ENCODE data around the gene PTPRA. TPM values are rescaled to one million over a fixed set of nuclear protein-coding genes. Genes with fewer than 3 reads are reported as not detected.

Gene PTPRA
- total and polyA plus RNA-seq, 10 of the 15 experiments (the other 5 are each of a cell fraction or from before 2014, with no cell fraction given) = 3.9 to 62.1 (median 34.6) TPM

DNA sequence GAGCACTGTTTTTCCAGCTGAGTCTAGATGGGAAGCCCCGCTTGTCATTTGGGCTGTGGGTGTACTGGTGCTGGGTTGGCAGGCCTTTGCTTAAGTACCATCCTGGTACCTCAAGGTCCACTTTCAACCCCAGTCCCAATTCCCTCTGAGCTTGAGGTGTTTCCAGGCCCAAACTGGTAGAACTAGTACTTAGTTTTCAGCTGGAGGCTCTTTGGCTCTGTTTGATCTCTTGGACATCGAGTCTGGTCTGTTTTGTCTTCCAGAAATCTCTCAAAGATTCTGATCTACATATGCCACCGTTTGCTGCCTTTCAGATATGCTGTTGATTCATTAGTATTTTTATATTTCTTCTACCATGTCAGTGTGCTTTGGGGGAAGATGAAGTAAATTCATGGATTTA is 108.4 kb downstream of the PTPRA start:
- intact Hi-C loops (cut with micrococcal nuclease; ENCODE audit: unreplicated experiment) = loop anchor here (5.0 kb wide), 1 partner anchor 109 kb away; the partner anchor contains the start of gene PTPRA
- CTCF ChIA-PET = no interaction called here
- WGBS (ENCODE audit: insufficient coverage, insufficient replicate concordance, low lambda C conversion rate, missing lambda C conversion rate) = 67% methylated on average over 3 of the region's 3 CpGs
- RAD21 ChIA-PET (ENCODE audit: unreplicated experiment) = no interaction called here
- TF ChIP-seq MXI1 (IDR thresholded peaks at IDR 0.05; ENCODE audit: low read depth, low read length) (no peak), NBN (IDR thresholded peaks at IDR 0.05) (no peak)
- no peak overlapping the region for H3K4me3 ChIP-seq
- BruUV-seq (replicated peaks) = no TSS peak
- no peak overlapping the region for H2AFZ ChIP-seq (ENCODE audit: control insufficient read depth, low read depth, low read length)
- no peaks in the 10 kb centered on the region for H4K20me1 ChIP-seq (ENCODE audit: control insufficient read depth, insufficient read depth)
- FAIRE-seq (no peak), DNase-seq (ENCODE audit: low read depth, low spot score) (no peak), ATAC-seq (no peak)
- in situ Hi-C loops (cut with MboI) = no loop called here
- no peaks in the 10 kb centered on the region for H3K9me3 ChIP-seq (replicated peaks; ENCODE audit: control insufficient read depth, insufficient read depth, low read length)
- POLR2A ChIA-PET = no interaction called here
- H3K9ac ChIP-seq (ENCODE audit: control insufficient read depth, insufficient read depth, low read length) = no peak overlapping the region
- no peaks in the 10 kb centered on the region; the same call in 1 of the 2 replicates for H3K79me2 ChIP-seq (ENCODE audit: control insufficient read depth, insufficient read depth, low read length)
- H3K36me3 ChIP-seq (ENCODE audit: control insufficient read depth in 2 of 2, insufficient read depth in 2 of 2, low read length in 1 of 2) = peaks cover 6 to 7% of the 10 kb centered on the region in 2 experiments
- peaks cover 20% of the 10 kb centered on the region for H3K4me1 ChIP-seq (ENCODE audit: control insufficient read depth, insufficient read depth, low read length)
- H3K4me2 ChIP-seq (ENCODE audit: control insufficient read depth, insufficient read depth) = no peak overlapping the region
- no peak overlapping the region for H3K27ac ChIP-seq (ENCODE audit: control insufficient read depth, insufficient read depth)
- H3K27me3 ChIP-seq (replicated peaks in 1 of 2; ENCODE audit: control insufficient read depth in 2 of 2, insufficient read depth in 2 of 2, low read length in 1 of 2) = no peaks in the 10 kb centered on the region
- SMC1A ChIA-PET (ENCODE audit: uncharacterized antibody, unreplicated experiment) = no interaction called here

DNA sequence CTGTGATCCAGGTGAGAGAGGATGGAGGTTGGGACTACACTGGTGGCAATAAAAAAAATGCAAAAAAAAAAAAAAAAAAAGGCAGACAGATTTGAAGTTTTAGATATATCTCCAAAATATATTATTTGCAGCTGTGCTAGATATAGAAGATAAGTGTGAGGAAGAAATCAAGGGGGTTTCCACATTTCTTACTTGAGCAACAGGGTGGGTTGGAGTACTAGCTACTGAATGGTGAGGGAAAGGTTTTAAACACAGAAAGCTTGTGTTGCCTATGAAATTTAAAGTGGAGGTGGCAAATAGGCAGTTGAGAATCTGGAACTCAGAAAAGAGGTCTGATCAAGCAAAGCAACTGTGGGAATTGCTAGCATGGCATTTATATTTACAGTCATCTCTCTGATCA is 110.2 kb downstream of the PTPRA start:
- in situ Hi-C loops (cut with MboI) (no loop called here), intact Hi-C loops (cut with micrococcal nuclease; ENCODE audit: unreplicated experiment) (loop anchor here (5.0 kb wide), 1 partner anchor 111 kb away; the partner anchor contains the start of gene PTPRA)
- peak overlapping the region; percentile 8; the same call in 1 of the 2 replicates for H3K9ac ChIP-seq (ENCODE audit: control insufficient read depth, insufficient read depth, low read length)
- ChIA-PET POLR2A (interaction anchor here (0.9 to 1.0 kb wide), 2 partner anchors 104 to 332 kb away, joined by 5 read pairs; no protein-coding TSS in a partner anchor), CTCF (interaction anchor here (0.8 to 2.8 kb wide), 3 partner anchors 14 to 118 kb away, joined by 3 to 18 read pairs (median 4); no protein-coding TSS in a partner anchor), RAD21 (ENCODE audit: unreplicated experiment) (interaction anchor here (0.8 to 2.2 kb wide), 5 partner anchors 17 to 104 kb away, joined by 3 to 7 read pairs (median 3); no protein-coding TSS in a partner anchor), SMC1A (ENCODE audit: uncharacterized antibody, unreplicated experiment) (interaction anchor here (0.6 to 1.7 kb wide), 9 partner anchors 12 to 900 kb away, joined by 3 to 6 read pairs (median 4); no protein-coding TSS in a partner anchor)
- H3K9me3 ChIP-seq (replicated peaks; ENCODE audit: control insufficient read depth, insufficient read depth, low read length) = no peaks in the 10 kb centered on the region
- FAIRE-seq (no peak), DNase-seq (ENCODE audit: low read depth, low spot score) (no peak), ATAC-seq (peak; percentile 39)
- peak overlapping the region; percentile 42; the same call in 1 of the 2 replicates for H2AFZ ChIP-seq (ENCODE audit: control insufficient read depth, low read depth, low read length)
- H3K4me3 ChIP-seq = peak overlapping the region; percentile 46
- H3K27me3 ChIP-seq (replicated peaks in 1 of 2; ENCODE audit: control insufficient read depth in 2 of 2, insufficient read depth in 2 of 2, low read length in 1 of 2) = no peaks in the 10 kb centered on the region
- H3K36me3 ChIP-seq (ENCODE audit: control insufficient read depth in 2 of 2, insufficient read depth in 2 of 2, low read length in 1 of 2) = peaks cover 11 to 18% of the 10 kb centered on the region in 2 experiments
- peaks cover 19% of the 10 kb centered on the region for H3K4me1 ChIP-seq (ENCODE audit: control insufficient read depth, insufficient read depth, low read length)
- H3K79me2 ChIP-seq (ENCODE audit: control insufficient read depth, insufficient read depth, low read length) = no peaks in the 10 kb centered on the region; the same call in 1 of the 2 replicates
- TF ChIP-seq TCF3 (IDR thresholded peaks at IDR 0.05; ENCODE audit: borderline replicate concordance, insufficient read depth, low read depth, low read length) = no peak
- H3K4me2 ChIP-seq (ENCODE audit: control insufficient read depth, insufficient read depth) = peak overlapping the region; percentile 58
- no peaks in the 10 kb centered on the region for H4K20me1 ChIP-seq (ENCODE audit: control insufficient read depth, insufficient read depth)
- BruUV-seq (replicated peaks) = no TSS peak
- H3K27ac ChIP-seq (ENCODE audit: control insufficient read depth, insufficient read depth) = peak overlapping the region; percentile 80
